HG03460 (cell line): ENCODE measurements around the gene ADGRE2.
"Not testable (repeated sequence)": the region's sequence is repeated elsewhere in the genome, so short reads cannot be mapped to it uniquely, and the experiment has no call there.

ENCODE experiments used
- ATAC-seq: cut with Tn5 transposase; IDR thresholded peaks from one replicate; pipeline ENCODE4 v1.9.1; 2021; ENCODE audit not compliant: unreplicated experiment

Gene ADGRE2

DNA sequence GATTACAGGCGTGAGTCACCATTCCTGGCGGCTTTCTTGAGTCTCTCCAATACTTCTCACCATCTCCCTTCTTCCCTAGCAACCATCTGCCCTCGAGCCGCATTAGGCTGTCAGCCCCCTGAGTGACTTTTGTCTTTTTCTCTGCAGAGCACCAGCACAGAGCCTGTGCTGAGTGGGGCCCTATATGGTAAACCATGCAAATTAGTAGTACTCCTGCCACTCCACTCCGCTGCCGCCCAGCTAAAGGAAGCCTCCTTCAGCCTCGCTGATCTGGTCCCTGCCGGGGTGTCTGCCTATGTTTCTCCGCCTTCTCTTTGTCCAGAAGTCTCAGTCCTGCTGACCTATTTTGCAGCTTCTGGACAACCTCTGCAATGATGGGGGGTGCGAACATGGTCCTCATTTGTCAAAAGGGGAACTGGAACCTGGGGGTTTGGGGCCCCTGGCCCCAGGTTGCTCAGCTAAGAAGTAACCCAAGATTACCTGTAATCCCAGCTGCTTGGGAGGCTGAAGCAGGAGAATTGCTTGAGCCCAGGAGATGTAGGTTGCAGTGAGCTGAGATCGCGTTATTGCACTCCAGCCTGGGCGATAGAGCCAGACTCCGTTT, 2.4 kb upstream of the ADGRE2 start:
- ATAC-seq, result not testable (repeated sequence)

DNA sequence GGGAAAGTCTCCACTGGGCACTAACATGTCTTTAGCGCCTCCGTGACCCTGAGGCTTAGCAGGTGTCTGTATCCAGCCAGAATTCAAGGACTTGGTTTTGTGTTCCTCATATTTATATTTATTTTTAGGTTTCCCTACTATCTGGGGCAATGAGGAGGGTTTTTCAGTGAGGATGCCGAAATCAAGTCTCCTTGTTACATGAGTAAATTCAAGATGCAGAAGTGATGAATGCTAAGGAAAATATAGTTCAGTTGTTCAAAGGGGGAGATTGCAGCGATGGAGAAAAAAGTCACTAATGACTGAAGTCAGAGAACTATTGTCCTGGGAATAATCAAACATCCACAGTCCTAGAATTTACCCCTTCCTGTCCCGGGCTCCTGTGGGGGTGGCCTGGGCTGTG, 791 bp upstream of the ADGRE2 start:
- ATAC-seq, result no peak

DNA sequence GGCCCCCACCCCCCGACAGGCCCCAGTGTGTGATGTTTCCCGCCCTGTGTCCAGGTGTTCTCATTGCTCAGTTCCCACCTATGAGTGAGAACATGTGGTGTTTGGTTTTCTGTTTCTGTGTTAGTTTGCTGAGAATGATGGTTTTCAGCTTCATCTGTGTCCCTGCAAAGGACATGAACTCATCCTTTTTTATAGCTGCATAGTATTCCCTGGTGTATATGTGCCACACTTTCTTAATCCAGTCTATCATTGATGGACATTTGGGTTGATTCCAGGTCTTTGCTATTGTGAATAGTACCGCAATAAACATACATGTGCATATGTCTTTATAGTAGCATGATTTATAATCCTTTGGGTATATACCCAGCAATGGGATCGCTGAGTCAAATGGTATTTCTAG, 715 bp downstream of the ADGRE2 start:
- not testable (repeated sequence) for ATAC-seq

DNA sequence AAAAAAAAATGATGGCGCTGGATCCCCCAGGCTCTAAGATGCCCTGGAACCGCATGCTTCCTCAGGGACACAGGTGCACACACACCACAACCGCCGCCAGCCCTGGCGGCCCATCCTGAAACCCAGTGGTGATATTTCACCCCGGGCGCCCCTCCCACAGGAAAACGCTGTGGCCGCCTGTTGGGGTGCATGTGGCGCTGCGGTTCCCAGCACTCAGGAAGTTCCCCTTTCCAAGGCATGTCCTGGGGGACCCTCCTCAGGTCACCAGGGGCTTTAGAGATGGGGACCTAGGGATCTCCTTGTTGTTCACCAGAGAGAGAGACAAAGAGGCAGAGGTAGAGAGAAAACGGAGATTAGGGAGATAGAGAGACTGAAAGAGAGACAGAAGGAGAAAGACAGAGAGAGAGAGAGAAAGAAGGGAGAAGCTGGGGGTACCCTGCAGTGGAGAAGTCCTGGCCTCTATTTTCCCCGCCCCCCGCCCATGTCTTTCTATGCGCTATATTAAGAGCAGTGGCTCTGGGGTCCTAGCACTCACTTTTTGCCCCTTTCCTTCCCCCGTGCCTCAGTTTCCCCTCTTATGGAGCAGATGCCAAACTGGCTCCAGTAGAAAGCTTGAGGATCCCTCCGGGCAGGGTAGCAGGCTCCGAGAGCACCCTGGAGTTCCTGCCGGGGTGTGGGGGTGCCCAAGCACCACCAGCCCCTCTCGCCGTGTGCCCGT, 2.3 kb downstream of the ADGRE2 start:
- ATAC-seq, result no peak

DNA sequence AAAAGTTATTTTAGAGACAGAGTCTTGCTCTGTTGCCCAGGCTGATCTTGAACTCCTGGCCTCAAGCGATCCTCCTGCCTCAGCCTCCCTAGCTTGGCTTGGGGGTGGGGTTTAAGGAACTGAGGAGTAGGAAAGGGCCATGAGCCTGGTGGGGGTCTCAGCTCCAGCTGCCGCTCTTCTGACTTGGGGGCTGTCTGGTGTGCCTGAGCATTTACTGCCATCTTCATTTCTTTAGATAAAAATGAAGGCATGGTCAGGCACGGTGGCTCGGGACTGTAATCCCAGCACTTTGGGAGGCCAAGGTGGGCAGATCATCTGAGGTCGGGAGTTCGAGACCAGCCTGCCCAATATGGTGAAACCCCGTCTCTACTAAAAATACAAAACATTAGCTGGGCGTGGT, 3.0 kb downstream of the ADGRE2 start:
- ATAC-seq, result not testable (repeated sequence)

DNA sequence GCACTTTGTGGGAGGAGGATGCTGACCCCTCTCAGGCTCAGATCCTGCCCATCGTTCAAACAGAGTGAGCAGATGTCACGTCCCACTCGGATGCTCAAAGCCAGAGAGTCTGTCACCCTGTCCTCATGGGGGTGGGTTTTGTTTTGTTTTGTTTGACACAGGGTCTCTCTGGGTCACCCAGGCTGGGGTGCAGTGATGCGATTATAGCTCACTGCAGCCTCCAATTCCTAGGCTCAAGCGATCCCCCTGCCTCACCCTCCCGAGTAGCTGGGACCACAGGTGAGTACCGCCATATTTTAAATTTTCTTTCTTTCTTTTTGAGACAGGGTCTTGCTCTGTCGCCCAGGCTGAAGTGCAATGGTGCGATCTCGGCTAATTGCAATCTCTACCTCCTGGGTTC, 4.0 kb downstream of the ADGRE2 start:
- ATAC-seq, result no peak

DNA sequence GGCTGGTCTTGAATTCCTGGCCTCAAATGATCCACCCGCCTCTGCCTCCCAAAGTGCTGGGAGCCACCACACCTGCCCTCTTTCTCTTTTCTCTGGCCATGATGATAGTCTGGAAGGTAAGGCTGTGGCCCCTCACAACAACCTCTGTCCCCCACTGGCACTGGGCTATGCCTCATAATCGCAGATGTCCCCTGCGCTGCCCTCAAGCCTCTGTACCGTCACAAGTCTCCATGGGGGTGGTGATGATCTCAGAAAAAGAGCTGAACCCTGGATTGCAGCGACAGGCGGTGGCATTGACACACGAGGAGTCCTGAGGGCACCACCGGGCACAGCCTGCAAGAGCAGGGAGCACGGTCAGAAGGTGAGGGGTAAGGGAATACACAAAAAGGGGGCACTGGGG, 4.6 kb downstream of the ADGRE2 start:
- not testable (repeated sequence) for ATAC-seq

DNA sequence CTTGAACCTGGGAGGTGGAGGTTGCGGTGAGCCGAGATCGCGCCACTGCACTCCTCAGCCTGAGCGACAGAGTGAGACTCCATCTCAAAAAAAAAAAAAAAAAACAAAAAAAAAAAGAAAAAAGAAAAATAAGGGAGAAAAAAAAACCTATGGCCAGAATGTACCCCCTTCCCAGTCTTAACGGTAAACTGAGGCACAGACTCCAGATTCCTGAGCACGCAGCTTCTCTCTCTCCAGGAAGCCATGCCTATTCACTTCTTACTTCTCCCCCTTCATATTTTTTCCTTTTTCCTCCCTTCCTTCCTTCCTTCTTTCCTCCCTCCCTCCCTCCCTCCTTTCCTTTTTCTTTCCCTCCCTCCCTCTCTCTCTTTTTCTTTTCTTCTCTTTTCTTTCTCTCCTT, 5.4 kb downstream of the ADGRE2 start:
- no peak for ATAC-seq

DNA sequence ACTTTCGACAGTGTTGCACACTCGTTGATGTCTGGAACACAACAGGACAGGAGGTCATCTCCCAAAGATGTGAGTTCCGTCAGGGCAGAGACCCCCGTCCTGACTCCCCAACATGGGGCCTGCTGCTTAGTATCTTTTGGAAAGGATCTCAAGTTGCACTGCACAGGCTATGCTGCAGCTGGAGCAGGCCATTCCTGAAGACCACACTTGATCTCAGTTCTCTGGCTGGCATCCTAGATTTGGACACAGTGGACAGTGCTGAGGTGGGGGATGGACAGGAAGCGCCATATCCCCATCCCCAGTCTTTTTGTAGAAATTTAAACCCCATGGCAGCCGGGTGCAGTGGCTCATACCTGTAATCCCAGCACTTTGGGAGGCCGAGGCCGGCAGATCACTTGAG, 5.9 kb downstream of the ADGRE2 start:
- ATAC-seq, result no peak

DNA sequence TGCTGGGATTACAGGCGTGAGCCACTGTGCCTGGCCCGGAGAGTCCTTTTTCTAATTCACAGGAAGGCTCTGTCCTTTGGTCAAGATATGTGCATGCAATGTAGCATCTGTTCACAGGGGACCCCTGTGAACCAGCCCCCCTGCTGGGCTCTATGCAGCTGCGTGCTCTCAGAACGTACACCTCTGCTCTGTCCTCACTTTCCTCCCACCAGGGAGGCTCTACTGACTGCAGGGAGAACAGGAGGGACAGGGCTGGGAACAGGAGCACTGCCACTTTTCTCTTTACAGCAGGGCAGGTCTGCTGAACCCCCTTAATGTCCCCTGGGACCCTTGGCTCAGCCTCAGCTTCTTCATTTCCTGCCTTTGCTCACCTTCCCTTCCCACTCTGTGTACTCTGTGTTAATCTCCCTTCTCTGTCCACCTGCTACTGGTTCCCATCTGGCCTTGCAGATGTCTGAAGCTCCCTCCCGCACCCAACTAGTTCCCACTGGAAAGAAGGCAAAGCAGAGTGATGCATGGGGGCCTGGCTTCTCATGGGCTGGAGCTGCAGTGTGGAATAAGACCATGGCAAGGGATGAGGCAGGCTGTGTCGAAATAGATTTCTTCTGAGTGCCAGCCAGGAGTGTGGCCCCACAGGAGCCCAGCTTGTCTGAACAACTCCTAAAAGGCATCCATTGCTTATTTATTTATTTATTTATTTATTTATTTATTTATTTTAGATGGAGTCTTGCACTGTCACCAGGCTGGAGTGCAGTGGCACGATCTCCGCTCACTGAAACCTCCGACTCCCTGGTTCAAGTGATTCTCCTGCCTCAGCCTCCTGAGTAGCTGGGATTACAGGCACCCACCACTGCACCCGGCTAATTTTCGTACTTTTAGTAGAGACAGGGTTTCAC, 7.2 kb downstream of the ADGRE2 start:
- ATAC-seq, result no peak

DNA sequence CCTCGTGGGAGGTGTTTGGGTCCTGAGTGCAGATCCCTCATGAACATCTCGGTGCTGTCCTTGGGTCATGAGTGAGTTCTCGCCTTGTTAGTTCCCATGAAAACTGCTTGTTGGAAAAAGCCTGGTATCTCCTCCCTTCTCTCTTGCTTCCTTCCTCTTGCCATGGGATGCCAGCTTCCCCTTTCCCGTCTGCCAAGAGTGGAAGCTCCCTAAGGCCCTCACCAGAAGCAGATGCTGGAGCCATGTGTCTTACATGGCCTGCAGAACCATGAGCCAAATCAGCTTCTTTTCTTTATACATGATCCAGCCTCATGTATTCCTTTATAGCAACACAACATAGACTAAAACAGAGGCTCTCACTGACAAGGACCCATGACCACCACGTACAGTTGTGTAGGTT, 8.2 kb downstream of the ADGRE2 start:
- ATAC-seq, result no peak

DNA sequence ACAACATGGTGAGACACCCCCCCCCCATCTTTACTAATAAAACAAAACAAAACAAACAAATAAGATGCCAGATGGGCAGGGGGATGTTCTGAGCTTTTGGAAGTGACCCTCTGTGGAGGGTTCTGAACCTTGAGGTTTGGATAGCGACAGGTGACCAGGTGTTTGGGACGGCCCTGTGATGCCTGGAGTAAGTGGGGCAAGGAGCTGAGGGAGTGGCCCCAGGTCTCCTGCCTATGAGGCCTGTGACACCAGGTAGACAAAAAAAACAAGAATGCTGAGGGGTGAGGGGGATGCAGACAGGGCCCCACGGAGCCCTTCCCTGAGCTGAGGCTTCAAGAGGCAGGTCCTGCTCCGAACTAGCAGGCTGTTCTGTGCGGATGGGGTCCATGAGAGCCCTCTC, 9.2 kb downstream of the ADGRE2 start:
- no peak for ATAC-seq

DNA sequence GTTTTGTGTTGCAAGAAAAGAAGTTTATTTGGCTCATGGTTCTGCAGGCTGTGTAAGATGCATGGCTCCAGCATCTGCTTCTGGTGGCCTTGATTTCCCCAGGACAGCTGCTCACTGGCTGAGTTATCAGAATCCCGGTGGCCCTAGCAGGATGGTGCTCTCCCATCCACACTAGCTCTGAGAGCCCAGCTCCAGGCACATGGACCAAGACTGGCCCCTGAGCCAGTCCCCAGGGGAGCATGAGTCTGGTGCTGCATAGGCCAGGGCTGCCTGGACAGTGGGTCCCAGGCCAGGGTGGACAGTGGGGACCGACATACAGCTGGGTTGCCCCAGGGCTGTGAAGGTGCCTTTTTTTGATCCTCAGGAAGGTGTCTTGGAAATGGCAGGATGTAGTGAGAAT, 10.4 kb downstream of the ADGRE2 start:
- no peak for ATAC-seq

DNA sequence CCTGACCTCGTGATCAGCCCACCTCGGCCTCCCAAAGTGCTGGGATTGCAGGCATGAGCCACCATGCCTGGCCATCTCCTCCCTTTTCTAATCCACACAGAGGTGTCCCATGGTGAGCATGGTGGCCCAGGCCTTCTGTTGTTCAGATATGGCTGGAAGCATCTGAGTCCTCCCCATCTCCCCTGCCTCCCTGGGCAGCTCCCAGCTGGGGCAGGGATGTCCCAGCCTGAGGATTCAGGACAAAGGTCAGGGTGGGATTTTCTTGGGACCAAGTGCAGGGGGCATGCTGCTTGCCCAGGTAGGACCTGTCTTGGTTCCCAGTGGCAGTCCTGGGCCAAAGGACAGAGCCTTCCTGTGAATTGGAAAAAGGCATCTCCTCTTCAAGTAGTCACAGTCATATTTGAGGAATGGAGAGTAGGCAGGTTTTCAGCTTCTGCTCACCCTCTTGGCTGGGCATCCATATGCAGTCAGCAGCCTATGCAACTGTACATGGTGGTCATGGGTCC, 10.8 kb downstream of the ADGRE2 start:
- no peak for ATAC-seq

DNA sequence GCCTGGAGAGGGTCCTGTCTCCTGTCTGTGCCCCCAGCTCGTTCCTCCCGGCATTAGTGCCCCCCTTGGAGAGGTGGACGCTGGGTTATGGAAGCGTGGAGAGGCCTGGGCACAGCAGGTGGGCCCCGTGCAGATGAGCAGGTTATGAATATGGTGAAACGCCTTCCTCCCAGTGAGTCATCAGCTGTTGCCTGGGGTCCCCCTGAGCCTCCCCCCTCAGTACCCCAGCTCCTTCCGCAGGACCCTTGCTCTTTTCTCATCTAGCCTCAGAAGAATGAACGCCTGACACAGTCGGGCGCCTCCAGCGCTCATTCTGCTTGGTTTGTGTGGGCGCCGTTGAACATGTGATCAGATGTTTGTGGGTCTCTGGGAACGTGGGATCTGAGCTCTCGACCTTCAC, 12.5 kb downstream of the ADGRE2 start:
- not testable (repeated sequence) for ATAC-seq

DNA sequence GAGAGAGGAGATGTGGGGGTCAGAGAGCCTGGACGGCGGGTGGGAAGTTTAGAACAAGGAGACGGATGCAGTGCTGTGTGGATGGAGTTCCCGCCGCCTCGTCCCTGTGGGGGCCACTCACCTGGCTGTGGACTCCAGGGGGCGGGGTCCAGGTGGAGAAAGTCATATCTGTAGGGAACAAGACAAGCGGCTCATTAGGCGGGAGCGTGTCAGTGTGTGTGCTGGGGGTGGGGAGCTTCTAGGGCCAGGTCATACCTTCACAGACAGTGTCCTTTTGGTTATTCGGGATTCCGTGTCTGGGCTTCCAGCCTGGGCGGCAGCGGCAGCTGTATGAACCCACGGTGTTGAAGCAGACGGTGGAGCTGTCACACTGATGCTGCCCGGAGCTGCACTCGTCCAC, 13.0 kb downstream of the ADGRE2 start:
- not testable (repeated sequence) for ATAC-seq

DNA sequence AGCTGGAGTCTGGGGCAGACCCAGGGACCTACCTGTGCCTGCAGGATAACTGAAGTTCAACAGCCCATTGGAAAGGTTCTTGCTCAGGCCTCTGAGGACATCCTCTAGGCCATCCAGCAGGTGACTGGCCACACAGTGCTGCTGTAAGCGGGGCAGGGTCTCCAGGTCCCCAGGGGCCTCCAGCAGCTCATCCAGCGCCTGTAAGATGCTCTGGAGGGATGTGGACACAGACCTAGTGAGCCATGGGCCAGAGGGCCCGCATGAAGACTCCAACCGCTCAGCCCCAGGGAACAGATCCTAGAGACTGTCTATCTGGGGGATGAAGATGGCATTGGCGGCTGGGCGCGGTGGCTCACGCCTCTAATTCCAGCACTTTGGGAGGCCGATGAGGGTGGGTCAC, 14.0 kb downstream of the ADGRE2 start:
- ATAC-seq, result no peak

DNA sequence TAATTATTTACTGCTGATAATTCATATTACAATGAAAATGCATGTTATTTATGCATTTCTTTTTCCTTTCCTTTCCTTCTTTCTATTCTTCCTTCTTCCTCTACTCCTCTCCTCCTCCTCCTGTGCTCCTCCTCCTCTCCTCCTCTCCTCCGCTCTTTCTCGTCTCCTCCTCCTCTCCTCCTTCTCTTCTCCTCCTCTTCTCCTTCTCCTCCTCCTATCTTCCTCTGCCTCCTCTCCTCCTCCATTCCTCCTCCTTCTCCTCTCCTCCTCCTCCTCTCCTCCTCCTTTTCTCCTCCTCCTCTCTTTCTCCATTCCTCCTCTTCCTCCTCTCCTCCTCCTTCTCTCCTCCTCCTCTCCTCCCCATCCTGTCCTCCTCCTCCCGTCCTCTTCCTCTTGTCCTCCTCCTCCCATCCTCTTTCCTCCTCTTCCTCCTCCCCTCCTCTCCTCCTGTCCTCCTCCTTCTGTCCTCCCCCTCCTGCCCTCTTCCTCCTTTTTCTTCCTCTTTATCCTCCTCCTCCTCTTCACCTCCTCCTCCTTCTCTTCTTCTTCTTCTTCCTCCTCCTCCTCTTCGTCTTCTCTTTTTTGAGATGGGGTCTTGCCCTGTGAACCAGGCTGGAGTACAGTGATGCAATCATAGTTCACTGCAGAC, 14.7 kb downstream of the ADGRE2 start:
- no peak for ATAC-seq

DNA sequence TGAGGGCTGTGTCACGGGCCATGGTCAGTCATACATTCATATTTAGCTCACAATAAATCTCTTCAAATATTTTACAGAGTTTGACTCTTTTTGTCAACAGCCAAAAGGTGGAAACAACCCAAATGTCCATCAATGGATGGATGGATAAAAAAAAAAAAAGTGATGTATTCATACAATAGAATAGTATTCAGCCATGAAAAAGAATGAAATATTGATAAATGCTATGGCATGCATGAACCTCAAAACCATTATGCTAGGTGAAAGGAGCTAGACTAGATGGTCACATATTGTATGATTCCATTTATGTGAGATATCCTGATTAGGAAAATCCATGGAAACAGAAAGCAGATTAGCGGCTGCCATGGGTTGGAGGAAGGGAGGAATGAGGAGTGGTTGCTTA, 16.2 kb downstream of the ADGRE2 start:
- ATAC-seq, result no peak

DNA sequence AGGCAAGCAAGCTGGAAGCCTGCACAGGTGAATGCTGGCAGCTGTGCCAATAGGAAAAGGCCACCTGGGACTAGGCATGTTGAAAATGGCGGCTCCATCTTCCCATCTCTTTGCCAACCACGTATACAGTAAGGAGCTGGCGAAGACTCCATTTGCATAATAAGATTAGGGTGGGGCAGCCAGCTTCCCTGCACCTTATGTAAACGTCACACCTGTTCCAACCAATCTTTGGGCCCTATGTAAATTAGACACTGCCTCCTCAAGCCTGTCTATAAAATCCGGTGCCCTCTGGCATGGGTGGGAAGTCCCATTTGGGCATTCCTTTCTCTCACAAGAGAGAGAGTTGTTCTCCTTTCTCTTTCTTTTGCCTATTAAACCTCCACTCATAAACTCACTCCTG, 16.8 kb downstream of the ADGRE2 start:
- no peak for ATAC-seq

DNA sequence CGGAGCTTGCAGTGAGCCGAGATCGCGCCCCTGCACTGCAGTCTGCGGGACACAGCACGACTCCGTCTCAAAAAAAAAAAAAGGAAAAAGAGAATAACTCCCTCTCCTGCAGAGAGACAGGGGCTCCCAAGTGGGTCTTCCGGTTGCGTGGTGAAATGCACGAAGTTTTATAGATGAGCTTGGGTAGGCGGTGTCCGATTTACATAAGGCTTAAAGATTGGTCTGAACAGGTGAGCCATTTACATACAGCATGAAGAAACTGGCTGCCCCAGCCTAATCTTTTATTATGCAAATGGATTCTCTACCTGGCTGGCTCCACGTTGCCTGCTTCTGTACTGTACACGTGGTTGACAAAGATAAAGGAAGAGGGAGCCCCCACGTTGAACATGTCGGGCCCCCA, 19.5 kb downstream of the ADGRE2 start:
- ATAC-seq, result no peak
